ENCODE data around the gene ZNF488.

ZNF488 gene

DNA sequence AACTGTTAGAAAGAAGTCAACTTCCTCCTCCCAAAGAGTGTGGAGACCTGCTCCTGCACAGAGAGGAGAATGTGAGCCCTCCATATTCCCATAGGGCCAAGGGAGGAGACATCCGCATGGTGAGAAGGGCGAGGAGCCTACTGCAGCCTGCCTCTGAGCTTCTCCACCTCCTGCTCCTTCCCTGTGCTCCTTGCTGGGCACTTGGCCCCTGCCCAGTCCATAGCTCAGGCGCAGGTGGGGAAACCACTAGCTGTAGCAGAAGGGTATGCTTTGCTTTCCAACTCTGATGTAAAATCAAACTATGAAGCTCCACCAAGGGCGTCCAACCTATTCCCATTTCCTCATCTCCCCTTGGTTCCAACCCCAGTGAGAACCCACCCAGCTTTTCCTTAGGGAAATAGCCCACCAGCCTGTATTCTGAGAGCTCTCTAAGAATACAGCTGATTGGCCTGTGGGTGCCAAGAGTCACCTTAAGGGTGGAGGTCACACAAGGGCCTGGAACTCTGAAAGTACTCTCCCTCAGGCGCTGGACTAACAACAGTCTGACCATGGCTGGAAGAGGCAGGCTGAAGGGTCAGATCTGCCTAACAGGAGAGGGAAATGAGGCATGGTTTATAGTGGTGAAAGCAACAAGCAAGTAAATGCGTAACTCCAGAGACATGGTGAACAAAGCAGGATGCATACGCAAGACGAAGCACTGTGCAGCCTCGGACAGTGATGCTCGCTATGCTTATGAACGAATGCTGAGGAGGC is 13.9 kb downstream of the ZNF488 start:
- no peak for DNase-seq (ENCODE audit: low read depth)
- H3K27me3 ChIP-seq (replicated peaks; ENCODE audit: control insufficient read depth, insufficient read depth, low read length), result peaks cover 25% of the 10 kb centered on the region
- H3K36me3 ChIP-seq (ENCODE audit: control insufficient read depth, insufficient read depth, low read length, severe bottlenecking), result no peaks in the 10 kb centered on the region
- H3K4me1 ChIP-seq (ENCODE audit: control insufficient read depth, insufficient read depth, low read length), result peaks cover 10% of the 10 kb centered on the region
- no peak overlapping the region for H3K4me3 ChIP-seq (ENCODE audit: low read length)
- H3K9ac ChIP-seq (ENCODE audit: low read length), result no peak overlapping the region
- H3K9me3 ChIP-seq (ENCODE audit: control insufficient read depth, low read length), result no peaks in the 10 kb centered on the region

DNA sequence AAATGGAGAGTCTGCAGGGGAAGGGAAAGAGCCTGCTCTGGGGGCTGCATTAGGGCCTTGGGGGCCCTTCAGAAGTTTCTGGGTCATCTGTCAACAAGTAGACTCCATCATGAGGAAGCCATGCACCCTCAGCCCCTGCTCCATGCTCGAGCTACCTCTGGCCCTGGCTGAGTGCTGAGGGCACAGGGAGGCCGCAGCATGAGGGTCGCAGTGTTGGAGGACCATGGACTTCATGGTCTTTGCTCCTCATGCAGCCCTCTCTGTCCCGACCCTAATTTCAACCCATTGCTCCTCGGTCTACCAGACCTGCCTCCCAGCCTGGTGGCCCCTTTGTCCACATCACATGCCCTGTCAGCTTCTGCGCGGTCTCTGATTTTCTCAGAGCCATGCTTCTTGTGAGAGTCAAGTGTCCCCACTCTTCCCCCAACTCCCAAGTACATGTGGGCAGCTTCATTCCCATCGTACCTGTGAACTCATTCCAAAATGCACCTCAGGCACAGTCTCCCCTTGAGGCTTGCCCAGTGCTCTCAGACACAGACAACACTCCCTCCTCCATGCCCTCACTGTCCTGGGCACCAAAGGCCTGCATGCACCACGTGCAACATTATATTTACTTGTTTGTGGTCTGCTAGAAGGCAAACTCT is 14.7 kb downstream of the ZNF488 start:
- Histone ChIP-seq H3K9ac (ENCODE audit: low read length) (no peak overlapping the region), H3K27me3 (replicated peaks; ENCODE audit: control insufficient read depth, insufficient read depth, low read length) (peaks cover 33% of the 10 kb centered on the region), H3K4me3 (ENCODE audit: low read length) (no peak overlapping the region), H3K4me1 (ENCODE audit: control insufficient read depth, insufficient read depth, low read length) (peaks cover 2% of the 10 kb centered on the region), H3K9me3 (ENCODE audit: control insufficient read depth, low read length) (no peaks in the 10 kb centered on the region), H3K36me3 (ENCODE audit: control insufficient read depth, insufficient read depth, low read length, severe bottlenecking) (no peaks in the 10 kb centered on the region)
- DNase-seq (ENCODE audit: low read depth), result no peak

DNA sequence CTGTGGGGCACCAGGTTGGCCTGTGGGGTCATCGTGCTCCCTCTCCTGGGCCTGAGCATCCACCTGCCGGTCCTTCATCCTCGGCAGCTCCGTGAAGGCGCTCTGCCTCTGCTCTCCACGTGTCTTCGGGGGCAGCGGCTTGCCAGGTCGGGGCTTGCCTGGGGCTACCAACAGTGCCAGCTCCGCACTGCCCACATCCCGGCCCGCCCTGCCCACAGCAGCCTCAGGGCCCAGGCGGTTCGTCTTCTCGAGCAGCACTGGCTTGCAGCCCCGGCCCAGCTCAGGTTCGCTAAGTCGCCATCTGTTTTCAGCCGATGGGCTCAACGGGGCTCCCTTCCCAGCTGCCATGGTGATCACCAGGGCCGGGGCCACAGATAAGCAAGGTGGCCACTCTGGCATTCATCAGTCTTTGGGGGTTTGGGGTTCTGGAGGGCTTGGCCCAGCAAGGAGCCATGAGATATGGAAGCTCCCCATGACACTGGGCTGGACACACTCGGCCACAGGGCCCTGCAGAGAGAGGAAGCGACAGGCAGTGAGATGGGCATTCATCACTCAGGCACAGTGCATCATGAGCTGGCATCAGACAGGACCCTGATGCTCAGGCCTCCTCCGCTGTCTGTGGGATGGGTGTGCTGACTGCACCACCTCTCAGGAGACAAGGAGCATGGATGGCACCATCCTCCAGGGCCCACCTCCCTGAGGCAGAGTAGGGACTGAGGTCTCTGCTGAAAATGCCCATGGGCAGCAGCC is 15.5 kb downstream of the ZNF488 start:
- Histone ChIP-seq H3K9ac (ENCODE audit: low read length) (no peak overlapping the region), H3K9me3 (ENCODE audit: control insufficient read depth, low read length) (no peaks in the 10 kb centered on the region), H3K36me3 (ENCODE audit: control insufficient read depth, insufficient read depth, low read length, severe bottlenecking) (no peaks in the 10 kb centered on the region), H3K27me3 (replicated peaks; ENCODE audit: control insufficient read depth, insufficient read depth, low read length) (peaks cover 36% of the 10 kb centered on the region), H3K4me3 (ENCODE audit: low read length) (no peak overlapping the region), H3K4me1 (ENCODE audit: control insufficient read depth, insufficient read depth, low read length) (no peaks in the 10 kb centered on the region)
- DNase-seq (ENCODE audit: low read depth), result no peak

DNA sequence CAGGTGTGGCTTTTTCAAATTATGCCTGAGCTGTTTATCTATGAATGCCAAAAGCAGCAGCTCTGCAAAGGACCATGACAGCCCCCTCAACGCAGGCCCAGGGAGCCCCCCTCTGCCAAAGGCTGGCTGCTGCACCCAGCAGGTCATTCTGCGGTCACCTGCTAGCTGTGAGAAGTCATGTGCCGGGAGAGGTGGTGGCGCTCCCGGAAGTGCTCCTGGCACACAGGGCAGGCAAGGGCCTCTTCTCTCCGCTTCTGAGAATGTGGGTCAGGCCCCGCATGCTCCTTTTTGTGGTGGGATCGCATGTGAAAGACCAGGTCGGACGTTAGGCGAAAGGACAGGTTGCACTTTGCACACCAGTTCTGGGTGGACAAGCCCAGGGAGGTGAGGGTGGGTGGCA is 16.4 kb downstream of the ZNF488 start:
- DNase-seq (ENCODE audit: low read depth), result no peak
- Histone ChIP-seq H3K9me3 (ENCODE audit: control insufficient read depth, low read length) (no peaks in the 10 kb centered on the region), H3K9ac (ENCODE audit: low read length) (no peak overlapping the region), H3K27me3 (replicated peaks; ENCODE audit: control insufficient read depth, insufficient read depth, low read length) (peaks cover 34% of the 10 kb centered on the region), H3K4me3 (ENCODE audit: low read length) (no peak overlapping the region), H3K4me1 (ENCODE audit: control insufficient read depth, insufficient read depth, low read length) (no peaks in the 10 kb centered on the region), H3K36me3 (ENCODE audit: control insufficient read depth, insufficient read depth, low read length, severe bottlenecking) (no peaks in the 10 kb centered on the region)

DNA sequence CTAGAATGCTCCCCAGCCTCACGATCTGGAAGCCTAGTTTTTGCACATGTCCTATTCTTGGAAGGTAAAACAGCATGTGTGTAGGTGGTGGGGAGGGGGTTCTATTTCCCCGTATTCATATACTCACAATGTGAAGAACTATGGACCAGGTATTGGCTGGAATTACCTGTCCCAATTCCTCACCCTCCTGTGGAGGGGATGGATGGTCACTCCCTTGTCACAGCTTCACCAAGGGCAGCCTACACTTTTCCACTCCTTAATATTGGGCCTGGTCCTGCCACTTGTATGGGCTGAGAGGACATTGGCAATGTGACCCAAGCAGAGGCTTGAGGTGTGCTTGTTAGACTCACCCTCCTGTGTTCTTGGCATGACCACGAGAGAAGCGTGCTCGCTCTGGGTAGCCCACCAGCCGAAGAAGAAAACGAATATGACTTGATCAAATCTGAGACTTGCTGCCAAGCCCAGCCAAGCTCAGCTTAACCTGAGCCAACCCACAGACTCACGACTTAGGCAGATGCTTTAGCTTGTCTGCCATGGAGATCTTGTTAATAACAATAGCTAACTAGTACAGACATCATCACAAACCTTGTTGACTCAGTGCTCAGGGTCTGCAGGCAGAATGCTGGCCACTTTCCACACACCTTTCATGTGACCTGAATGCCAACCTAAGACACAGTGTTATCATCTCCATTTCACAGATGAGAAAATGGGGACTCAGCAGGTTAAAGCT is 17.2 kb downstream of the ZNF488 start:
- H3K36me3 ChIP-seq (ENCODE audit: control insufficient read depth, insufficient read depth, low read length, severe bottlenecking), result no peaks in the 10 kb centered on the region
- no peak overlapping the region for H3K9ac ChIP-seq (ENCODE audit: low read length)
- peaks cover 36% of the 10 kb centered on the region for H3K27me3 ChIP-seq (replicated peaks; ENCODE audit: control insufficient read depth, insufficient read depth, low read length)
- no peaks in the 10 kb centered on the region for H3K4me1 ChIP-seq (ENCODE audit: control insufficient read depth, insufficient read depth, low read length)
- no peak overlapping the region for H3K4me3 ChIP-seq (ENCODE audit: low read length)
- no peak for DNase-seq (ENCODE audit: low read depth)
- H3K9me3 ChIP-seq (ENCODE audit: control insufficient read depth, low read length), result no peaks in the 10 kb centered on the region

DNA sequence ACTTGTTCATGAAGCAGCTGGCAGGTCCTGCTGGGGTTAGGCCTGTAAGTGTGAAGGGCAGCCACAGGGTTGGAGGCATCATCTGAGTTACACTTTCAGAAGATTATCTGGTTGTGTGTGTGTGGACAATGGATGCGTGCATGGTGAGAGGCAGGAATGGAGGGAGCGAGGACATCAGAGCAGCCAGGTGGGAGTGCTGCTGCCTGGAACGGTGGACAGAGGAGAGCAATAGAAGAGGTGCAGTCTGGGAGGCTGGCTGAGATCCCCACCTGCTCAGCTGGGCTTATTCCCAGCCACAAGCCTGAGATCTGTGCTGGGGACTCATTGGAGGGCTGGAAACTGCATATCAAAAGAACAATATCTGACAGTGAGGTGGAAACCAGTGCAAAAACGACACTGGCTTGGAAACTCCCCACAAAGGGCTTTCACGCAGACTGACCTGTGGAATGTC is 17.9 kb downstream of the ZNF488 start:
- Histone ChIP-seq H3K36me3 (ENCODE audit: control insufficient read depth, insufficient read depth, low read length, severe bottlenecking) (no peaks in the 10 kb centered on the region), H3K4me3 (ENCODE audit: low read length) (no peak overlapping the region), H3K9ac (ENCODE audit: low read length) (no peak overlapping the region), H3K4me1 (ENCODE audit: control insufficient read depth, insufficient read depth, low read length) (no peaks in the 10 kb centered on the region), H3K27me3 (replicated peaks; ENCODE audit: control insufficient read depth, insufficient read depth, low read length) (peaks cover 35% of the 10 kb centered on the region), H3K9me3 (ENCODE audit: control insufficient read depth, low read length) (no peaks in the 10 kb centered on the region)
- no peak for DNase-seq (ENCODE audit: low read depth)

DNA sequence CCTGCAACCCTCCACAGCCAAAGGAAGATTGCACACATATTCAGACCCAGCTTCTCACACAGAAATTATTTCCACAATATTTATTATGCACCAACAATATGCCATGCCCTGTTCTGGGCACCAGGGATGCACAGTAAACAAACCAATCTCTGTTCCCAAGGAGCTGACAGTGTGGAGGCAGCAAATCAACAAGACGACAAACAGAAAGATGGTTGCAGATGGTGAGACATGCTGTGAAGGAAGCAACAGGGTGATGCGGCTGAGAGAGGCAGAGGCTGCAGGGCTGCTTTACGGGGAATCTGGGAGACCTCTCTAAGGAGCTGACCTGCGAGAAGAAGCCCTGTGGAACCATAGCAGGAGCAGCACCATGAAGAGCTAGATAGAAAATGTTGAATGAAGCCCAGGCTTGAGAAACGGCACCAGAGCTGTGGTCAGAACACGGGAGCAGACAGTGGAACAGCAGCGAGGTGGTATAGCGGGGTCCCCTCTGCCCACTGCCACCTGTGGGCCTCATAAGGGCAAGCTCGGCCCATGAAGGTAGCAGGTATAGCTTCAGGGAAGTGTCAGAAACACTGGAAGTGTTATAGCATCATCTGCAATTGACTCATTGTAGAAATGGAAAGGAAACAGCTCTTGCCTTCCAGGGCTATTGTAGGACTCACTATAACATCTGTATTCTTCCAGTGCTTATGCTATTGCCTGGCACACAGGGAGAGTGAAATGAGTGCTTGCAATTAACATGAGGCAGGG is 18.5 kb downstream of the ZNF488 start:
- Histone ChIP-seq H3K9me3 (ENCODE audit: control insufficient read depth, low read length) (no peaks in the 10 kb centered on the region), H3K9ac (ENCODE audit: low read length) (no peak overlapping the region), H3K27me3 (replicated peaks; ENCODE audit: control insufficient read depth, insufficient read depth, low read length) (peaks cover 35% of the 10 kb centered on the region), H3K4me3 (ENCODE audit: low read length) (no peak overlapping the region), H3K4me1 (ENCODE audit: control insufficient read depth, insufficient read depth, low read length) (no peaks in the 10 kb centered on the region), H3K36me3 (ENCODE audit: control insufficient read depth, insufficient read depth, low read length, severe bottlenecking) (no peaks in the 10 kb centered on the region)
- DNase-seq (ENCODE audit: low read depth), result no peak

DNA sequence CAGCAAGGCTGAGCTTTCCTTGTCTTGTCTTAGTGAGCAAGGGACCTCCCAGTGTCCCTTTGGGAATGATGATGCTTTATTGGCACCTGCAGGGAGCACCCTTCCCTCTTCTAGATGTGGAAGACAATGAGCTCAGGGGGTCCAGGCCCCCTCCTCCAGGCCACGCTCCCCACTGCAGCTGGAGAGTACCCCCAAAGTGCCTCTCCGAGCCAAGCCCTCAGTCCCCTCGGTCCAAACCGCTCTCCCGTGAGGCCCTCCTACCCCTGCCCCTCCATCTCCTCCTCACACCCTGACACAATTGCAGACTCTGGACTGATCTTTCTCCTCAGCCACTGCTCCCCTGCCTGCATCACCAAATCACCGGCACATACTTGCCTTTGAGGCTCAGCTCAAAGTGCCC is 19.2 kb downstream of the ZNF488 start:
- no peak for DNase-seq (ENCODE audit: low read depth)
- Histone ChIP-seq H3K4me3 (ENCODE audit: low read length) (no peak overlapping the region), H3K36me3 (ENCODE audit: control insufficient read depth, insufficient read depth, low read length, severe bottlenecking) (no peaks in the 10 kb centered on the region), H3K27me3 (replicated peaks; ENCODE audit: control insufficient read depth, insufficient read depth, low read length) (peaks cover 35% of the 10 kb centered on the region), H3K9ac (ENCODE audit: low read length) (no peak overlapping the region), H3K9me3 (ENCODE audit: control insufficient read depth, low read length) (no peaks in the 10 kb centered on the region), H3K4me1 (ENCODE audit: control insufficient read depth, insufficient read depth, low read length) (no peaks in the 10 kb centered on the region)

DNA sequence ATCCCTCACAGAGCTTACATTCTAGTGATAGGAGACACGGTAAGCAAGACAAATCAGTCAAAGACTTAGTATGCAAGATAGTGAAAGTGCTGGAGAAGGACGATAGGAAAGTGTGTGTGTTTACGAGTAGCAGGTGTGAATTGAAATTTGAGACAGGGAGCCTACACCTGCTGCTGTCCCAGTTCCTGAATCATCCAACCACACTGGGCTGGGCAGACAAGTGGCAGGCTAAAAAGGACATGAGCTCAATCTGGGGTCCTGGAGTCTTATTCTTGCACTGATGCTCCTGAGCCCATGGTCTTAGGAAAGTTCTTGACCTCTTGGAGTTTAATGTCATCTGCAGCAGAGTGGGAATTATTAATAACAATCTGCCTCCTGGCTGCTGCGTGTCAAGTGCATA is 19.7 kb downstream of the ZNF488 start:
- no peak overlapping the region for H3K4me3 ChIP-seq (ENCODE audit: low read length)
- no peak for DNase-seq (ENCODE audit: low read depth)
- no peaks in the 10 kb centered on the region for H3K36me3 ChIP-seq (ENCODE audit: control insufficient read depth, insufficient read depth, low read length, severe bottlenecking)
- H3K4me1 ChIP-seq (ENCODE audit: control insufficient read depth, insufficient read depth, low read length), result no peaks in the 10 kb centered on the region
- H3K9ac ChIP-seq (ENCODE audit: low read length), result no peak overlapping the region
- no peaks in the 10 kb centered on the region for H3K9me3 ChIP-seq (ENCODE audit: control insufficient read depth, low read length)
- H3K27me3 ChIP-seq (replicated peaks; ENCODE audit: control insufficient read depth, insufficient read depth, low read length), result peaks cover 35% of the 10 kb centered on the region

DNA sequence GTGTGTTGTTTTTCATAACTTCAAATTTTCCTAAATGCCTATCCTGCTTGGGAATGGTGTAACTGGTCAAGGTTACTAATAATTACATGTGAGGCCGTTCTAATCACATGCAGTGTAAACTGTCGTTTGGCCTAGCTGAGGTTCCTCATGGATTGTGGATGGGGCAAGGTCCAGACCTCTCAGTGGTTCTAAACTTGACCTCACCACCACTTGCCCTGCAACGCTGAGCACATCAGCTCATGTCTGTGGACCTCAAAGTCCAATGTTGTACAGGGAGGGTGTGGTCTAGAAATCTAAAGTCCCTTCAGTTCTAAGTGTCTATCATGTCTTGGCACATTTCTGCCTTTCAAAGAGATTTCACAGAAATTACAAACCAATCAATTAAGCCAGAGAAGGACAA is 20.3 kb downstream of the ZNF488 start:
- no peaks in the 10 kb centered on the region for H3K36me3 ChIP-seq (ENCODE audit: control insufficient read depth, insufficient read depth, low read length, severe bottlenecking)
- no peak overlapping the region for H3K9ac ChIP-seq (ENCODE audit: low read length)
- H3K4me3 ChIP-seq (ENCODE audit: low read length), result no peak overlapping the region
- peaks cover 40% of the 10 kb centered on the region for H3K27me3 ChIP-seq (replicated peaks; ENCODE audit: control insufficient read depth, insufficient read depth, low read length)
- no peak for DNase-seq (ENCODE audit: low read depth)
- H3K4me1 ChIP-seq (ENCODE audit: control insufficient read depth, insufficient read depth, low read length), result no peaks in the 10 kb centered on the region
- no peaks in the 10 kb centered on the region for H3K9me3 ChIP-seq (ENCODE audit: control insufficient read depth, low read length)
